Skin epidermis (tissue), 12 donors: Measurements from ENCODE around the gene COMMD10.

Experiments
- H3K27ac ChIP-seq, 21 experiments: fragments of 200-600 bp; sonication (generic) in 11 of 21; one replicate each; pipeline ENCODE4 v1.5.0; 2020; ENCODE audit warnings: mild to moderate bottlenecking in 3 of 21, inconsistent platforms in 2 of 21, moderate library complexity in 2 of 21
- H3K4me3 ChIP-seq, 7 experiments: fragments of 200-600 bp; sonication (generic) in 2 of 7; one replicate each; pipeline ENCODE4 v1.5.0; 2020; ENCODE audit warnings: inconsistent platforms in 2 of 7, mild to moderate bottlenecking in 2 of 7, moderate library complexity in 1 of 7

Gene COMMD10

GRCh38 chr5:116320486-116320885 lies 235.7 kb downstream of the COMMD10 start:
- H3K27ac ChIP-seq: no peak overlapping the region
- H3K4me3 ChIP-seq: no peak overlapping the region

- no peak overlapping the region for H3K4me3 ChIP-seq
- H3K27ac ChIP-seq: no peak overlapping the region
Measured at GRCh38 chr5:116329503-116329902, 244.7 kb downstream of the COMMD10 start.

- no peak overlapping the region for H3K27ac ChIP-seq
Measured at GRCh38 chr5:116340799-116341198, 256.0 kb downstream of the COMMD10 start.

More at GRCh38 chr5:116340799-116341198, 256.0 kb downstream of the COMMD10 start:
- no peak overlapping the region for H3K4me3 ChIP-seq
